DMS114 treated with DMSO at 0.1 percent for 48 hours (cell line): ENCODE results near the gene COMMD6.
"Not testable (repeated sequence)": the region's sequence is repeated elsewhere in the genome, so short reads cannot be mapped to it uniquely, and the experiment has no call there.

Experiments used
- DNase-seq: peaks from one replicate; lab custom pipeline; 2025; ENCODE audit not compliant: unreplicated experiment; lab: John Stamatoyannopoulos, UW

The COMMD6 gene

GRCh38 chr13:75537401-75538365 is at the start of gene COMMD6:
Gene COMMD6 (minus strand): TSS chr13:75537841. CDS start chr13:75537805, 36 bp downstream.
- DNase-seq: peak; percentile 57

GRCh38 chr13:75585153-75585552 is 47.5 kb upstream of the COMMD6 start:
- DNase-seq: no peak

GRCh38 chr13:75583091-75583490 is 45.5 kb upstream of the COMMD6 start:
- DNase-seq: no peak

GRCh38 chr13:75581874-75582640 is 44.4 kb upstream of the COMMD6 start:
- DNase-seq: no peak

GRCh38 chr13:75579529-75579928 is 41.9 kb upstream of the COMMD6 start:
- DNase-seq: no peak

- DNase-seq: no peak
These were observed 31.9 kb upstream of the COMMD6 start for GRCh38 chr13:75569576-75569975.

GRCh38 chr13:75566658-75567057 is 29.0 kb upstream of the COMMD6 start:
- peak; percentile 6 for DNase-seq

- DNase-seq: no peak
These were observed 20.7 kb upstream of the COMMD6 start for GRCh38 chr13:75558145-75558840.

- DNase-seq: no peak
These were observed 19.3 kb upstream of the COMMD6 start for GRCh38 chr13:75556961-75557360.

- no peak for DNase-seq
These were observed 18.2 kb upstream of the COMMD6 start for GRCh38 chr13:75555836-75556235.

GRCh38 chr13:75554981-75555380 is 17.3 kb upstream of the COMMD6 start:
- no peak for DNase-seq

GRCh38 chr13:75554464-75554863 is 16.8 kb upstream of the COMMD6 start:
- no peak for DNase-seq

GRCh38 chr13:75550159-75550567 is 12.5 kb upstream of the COMMD6 start:
- DNase-seq: peak; percentile 2

- DNase-seq: peak; percentile 76
These were observed 11.9 kb upstream of the COMMD6 start, which contains the start of gene UCHL3 for GRCh38 chr13:75549262-75550158. Gene UCHL3 (plus strand): TSS chr13:75549791. CDS start chr13:75549821, 30 bp downstream.

- DNase-seq: no peak
These were observed 10.3 kb upstream of the COMMD6 start for GRCh38 chr13:75547917-75548316.

- not testable (repeated sequence) for DNase-seq
These were observed 7.7 kb upstream of the COMMD6 start for GRCh38 chr13:75545386-75545785.

- no peak for DNase-seq
These were observed 7.2 kb upstream of the COMMD6 start for GRCh38 chr13:75544681-75545330.

GRCh38 chr13:75541961-75542360 is 4.3 kb upstream of the COMMD6 start:
- DNase-seq: no peak

GRCh38 chr13:75541287-75541686 is 3.6 kb upstream of the COMMD6 start:
- no peak for DNase-seq

GRCh38 chr13:75533861-75534260 is 3.8 kb downstream of the COMMD6 start:
- DNase-seq: no peak
